Glomerular visceral epithelial cell (primary cell): ENCODE results near the gene LMO7.

Source experiments
- DNase-seq: peaks from one replicate; pipeline ENCODE4 v3.0.0-alpha.2; 2016; ENCODE audit errors: extremely low spot score

Gene LMO7

DNA sequence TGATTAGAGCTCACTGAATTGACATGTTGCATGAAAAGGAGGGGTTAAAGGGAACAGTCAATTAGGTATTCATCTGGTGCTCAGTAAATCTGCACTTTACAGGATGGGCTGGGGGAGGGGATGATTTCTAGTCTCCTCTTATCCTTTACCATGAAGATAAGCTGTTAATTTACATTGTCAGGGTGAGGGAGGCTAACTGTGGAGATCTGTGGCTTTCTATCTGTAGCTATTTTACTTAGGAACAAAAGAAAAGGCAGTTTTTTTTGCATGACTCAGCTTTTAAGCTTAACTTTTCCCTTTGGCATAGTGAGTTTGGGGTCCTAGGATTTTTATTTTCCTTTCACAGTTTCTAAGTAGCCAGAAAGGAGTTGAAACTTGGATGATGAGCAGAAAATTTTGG is 253.3 kb downstream of the LMO7 start:
- no peak for DNase-seq

DNA sequence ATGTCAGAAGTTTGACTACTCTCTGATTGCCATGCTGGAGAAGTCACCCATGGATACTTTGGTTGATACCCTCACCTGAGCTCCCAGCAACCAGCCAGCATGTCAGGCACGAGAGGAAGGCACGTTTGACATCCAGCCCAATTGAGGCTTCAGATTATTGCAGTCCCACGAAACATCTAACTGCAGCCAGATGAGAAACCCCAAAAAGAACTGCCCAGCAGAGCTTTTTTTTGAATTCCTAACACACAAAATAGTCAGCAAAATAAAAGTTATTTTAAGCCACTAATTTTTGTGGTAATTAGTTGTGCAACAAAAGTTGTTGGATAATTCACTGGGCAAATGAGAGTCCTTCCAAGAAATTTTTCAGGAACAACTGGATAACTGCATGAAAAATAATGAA is 259.0 kb downstream of the LMO7 start:
- no peak for DNase-seq

DNA sequence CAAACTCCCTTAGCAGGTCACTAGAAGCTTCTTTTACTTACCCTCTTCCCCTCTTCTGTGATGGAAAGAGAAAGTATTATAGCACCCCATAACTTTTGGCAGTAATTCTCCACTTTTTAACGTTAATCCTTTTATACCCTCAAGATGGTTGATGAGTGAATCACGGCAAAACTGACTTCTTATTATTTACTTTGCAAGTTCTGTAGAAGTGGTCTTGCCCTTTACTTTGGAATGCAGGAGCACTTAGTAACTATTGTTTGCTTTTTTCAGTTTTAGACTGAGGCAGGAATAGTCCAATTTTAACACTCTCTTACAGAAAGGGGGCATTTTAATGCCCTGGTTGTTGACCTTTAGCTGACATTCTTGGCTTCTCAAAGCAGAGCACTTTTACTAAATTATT is 260.1 kb downstream of the LMO7 start:
- no peak for DNase-seq

DNA sequence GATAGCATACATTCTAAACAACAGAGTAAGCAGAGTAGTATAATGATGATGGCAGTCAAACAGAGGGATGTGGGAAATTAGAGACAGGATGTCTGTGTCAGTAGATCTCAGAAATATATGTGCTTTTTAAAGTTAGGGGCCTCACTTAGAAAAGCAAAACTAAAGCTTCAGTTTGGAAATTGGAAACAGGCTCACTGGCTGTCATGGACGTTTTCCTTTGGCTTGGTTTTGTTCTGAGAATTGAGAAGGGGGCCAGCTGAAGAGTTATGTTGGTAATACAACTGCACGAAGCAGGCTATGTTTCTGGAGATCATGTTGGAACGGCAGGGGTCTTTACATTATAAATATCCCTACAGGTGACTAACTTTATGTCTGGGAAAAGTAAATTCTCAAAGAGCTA is 261.3 kb downstream of the LMO7 start:
- DNase-seq, result no peak

DNA sequence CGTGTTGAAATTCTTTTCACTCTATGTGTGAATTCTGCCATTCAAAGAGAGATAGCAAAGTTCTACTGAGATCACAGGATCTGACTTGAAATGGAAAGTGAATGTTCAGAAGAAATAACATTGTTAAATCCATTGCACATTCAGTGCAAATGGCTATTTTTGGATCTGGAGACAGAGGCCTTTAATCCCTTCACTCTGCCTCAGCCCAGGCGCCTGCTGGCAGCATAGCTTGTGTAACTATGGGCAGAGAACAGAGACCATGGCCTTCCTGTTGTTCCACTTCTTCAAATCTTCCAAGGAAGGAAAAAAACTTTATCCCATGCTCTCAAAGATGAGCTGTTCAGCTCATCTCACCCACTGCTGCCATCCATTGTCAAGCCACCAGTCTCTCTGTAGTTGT is 265.4 kb downstream of the LMO7 start:
- no peak for DNase-seq

DNA sequence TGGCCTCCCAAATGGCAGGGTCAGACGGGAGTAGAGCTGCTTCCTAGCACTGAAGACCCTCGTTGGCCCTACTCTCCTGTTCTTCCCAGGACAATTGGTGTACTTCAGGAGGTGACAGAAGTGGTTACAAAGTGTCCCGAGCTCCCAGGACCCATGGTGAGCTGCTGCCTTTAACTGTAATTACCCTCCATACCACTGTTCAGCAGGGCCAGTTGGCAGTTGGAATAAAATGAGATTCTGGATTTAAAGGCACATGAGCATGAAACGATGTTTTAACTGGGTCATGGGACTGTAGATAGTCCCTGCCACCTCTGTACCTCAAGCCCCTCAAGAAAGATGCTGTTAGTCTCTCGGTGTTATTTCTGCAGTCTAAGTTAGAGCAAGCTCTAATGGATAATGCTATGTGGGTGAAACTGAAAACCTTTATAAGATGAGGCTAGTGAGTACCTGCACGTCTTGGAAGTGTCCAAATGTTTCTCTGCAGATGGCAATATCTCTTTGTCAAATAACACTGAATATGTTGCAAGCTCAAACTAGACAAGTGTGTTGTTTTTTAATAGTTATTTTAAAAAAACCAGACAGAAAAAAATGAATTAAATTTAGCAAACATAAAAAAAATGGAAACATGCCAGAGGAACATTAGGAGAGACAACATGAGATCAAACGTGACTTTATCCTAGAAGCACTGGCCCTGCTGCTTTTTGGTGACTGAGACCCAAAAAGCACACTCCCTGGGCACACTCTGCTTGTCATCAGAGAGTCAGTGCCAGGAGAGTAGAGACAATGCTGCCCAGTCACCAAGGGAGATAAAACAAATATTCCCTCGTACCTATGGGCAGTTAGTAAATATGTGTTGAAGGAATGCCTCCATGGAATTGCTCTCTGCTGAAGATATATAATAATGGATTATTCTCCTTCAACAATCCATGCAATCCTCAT is 266.3 kb downstream of the LMO7 start:
- no peak for DNase-seq

DNA sequence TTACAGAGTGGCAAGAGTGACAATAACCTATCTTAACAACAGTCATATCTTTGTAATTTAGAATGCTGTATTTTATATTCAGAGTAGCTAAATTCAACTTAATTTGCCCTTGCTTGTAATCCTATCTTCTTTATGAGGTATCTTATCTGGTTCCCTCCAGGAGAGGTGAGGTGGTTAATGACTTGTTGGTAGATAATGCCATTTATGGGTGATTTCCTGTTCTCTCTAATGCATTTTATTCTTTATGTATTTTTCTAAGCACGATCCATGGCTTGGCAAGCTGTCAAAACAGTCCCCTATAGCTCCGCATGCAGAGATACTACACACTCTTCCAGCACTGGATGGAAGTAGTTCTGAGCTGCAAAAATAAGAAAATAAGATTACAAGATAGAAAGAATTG is 267.9 kb downstream of the LMO7 start:
- no peak for DNase-seq

DNA sequence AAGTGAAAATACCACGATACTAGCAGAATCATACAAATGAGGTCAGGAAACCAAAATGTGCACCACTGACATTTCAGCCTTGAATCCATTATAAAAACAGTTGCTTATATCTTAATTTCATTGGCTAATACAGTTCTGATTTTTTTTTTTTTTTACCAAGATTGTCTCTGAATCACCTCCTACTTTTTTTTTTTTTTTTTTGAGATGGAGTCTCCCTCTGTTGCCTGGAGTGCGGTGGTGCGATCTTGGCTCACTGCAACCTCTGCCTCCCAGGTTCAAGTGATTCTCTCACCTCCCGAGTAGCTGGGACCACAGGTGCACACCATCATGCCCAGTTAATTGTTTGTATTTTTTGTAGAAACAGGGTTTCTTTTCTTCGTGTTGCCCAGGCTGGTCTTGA is 270.2 kb downstream of the LMO7 start:
- no peak for DNase-seq

DNA sequence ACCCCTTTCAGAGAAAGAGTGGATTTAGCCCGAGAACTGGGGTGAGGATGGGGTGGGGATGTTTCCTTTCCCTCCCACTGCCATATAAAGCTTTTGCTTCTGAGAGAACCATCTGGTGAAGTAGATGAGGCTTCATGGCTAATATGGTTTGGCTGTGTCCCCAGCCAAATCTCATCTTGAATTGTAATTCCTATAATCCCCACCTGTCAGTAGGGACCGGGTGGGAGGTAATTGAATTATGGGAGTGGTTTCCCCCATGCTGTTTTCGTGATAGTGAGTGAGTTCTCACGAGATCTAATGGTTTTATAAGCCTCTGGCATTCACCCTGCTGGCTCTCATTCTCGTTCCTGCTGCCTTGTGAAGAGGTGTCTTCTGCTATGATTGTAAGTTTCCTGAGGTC is 270.9 kb downstream of the LMO7 start:
- no peak for DNase-seq

DNA sequence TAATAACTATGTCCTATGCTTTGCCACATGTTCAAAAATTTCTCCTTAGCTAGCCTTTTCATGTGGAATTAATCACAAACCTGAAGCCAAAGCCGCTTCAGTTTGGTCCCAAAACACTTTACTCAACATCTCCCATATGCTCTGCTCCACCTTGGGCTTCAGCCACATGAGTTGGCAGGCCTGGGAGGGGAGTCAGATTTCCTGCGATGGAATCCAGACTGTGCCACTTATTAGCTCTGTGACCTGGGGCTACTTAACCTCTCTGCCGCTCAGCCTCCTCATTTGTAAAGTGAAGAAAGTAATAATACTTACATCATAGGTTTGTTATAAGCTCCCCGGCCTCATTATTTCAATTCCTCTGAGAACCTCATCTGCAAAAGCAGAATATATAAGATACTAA is 272.0 kb downstream of the LMO7 start:
- no peak for DNase-seq
